Keratinocyte (primary cell): Measurements from ENCODE around the gene OR10X1. TPM values are rescaled to one million over a fixed set of nuclear protein-coding genes. Genes with fewer than 3 reads are reported as not detected.

ENCODE experiments used
- DNase-seq: peaks from one replicate; pipeline ENCODE4 v3.0.0-alpha.2; 2011; ENCODE audit warnings: low read depth, missing footprints, low spot score
- FAIRE-seq: peaks from 2 replicates; lab custom pipeline; 2011; peaks lifted over from hg19 to GRCh38; lab: Jason Lieb, UNC
- H2AFZ ChIP-seq: 2 replicates; pipeline ENCODE4 v1.6.0; 2012; ENCODE audit warnings: low read length, control low read depth, inconsistent platforms; ENCODE audit not compliant: control insufficient read depth
- H3K27ac ChIP-seq: 2 replicates; pipeline ENCODE4 v1.5.1; 2011; ENCODE audit warnings: low read length; ENCODE audit not compliant: control insufficient read depth, insufficient read depth
- H3K27me3 ChIP-seq: 3 replicates; pipeline ENCODE4 v1.6.0; 2011; ENCODE audit warnings: low read length; ENCODE audit not compliant: control insufficient read depth, insufficient read depth; ENCODE audit errors: extremely low read depth
- H3K36me3 ChIP-seq, 2 experiments: 2 replicates in 1 of 2; 3 replicates in 1 of 2; pipeline ENCODE4 v1.5.1; 2011; ENCODE audit warnings: low read length in 2 of 2, mild to moderate bottlenecking in 1 of 2; ENCODE audit not compliant: control insufficient read depth in 2 of 2, insufficient read depth in 2 of 2; ENCODE audit errors: extremely low read depth in 1 of 2
- H3K4me1 ChIP-seq: 3 replicates; pipeline ENCODE4 v1.5.1; 2011; ENCODE audit warnings: low read length; ENCODE audit not compliant: control insufficient read depth, insufficient read depth; ENCODE audit errors: extremely low read depth
- H3K4me2 ChIP-seq: 3 replicates; pipeline ENCODE4 v1.6.0; 2011; ENCODE audit warnings: low read depth, low read length; ENCODE audit not compliant: control insufficient read depth, insufficient read depth; ENCODE audit errors: extremely low read depth
- H3K4me3 ChIP-seq, 3 experiments: fragments of 200-600 bp in 1 of 3; sonication (generic) in 1 of 3; 2 replicates in 2 of 3; 3 replicates in 1 of 3; pipeline ENCODE4 v1.5.1; 2011 to 2016; ENCODE audit warnings: low read length in 3 of 3, mild to moderate bottlenecking in 3 of 3, control low read depth in 2 of 3, inconsistent platforms in 1 of 3, low read depth in 1 of 3, mixed read lengths in 1 of 3, mixed run types in 1 of 3, moderate library complexity in 1 of 3; ENCODE audit not compliant: control insufficient read depth in 2 of 3, insufficient read depth in 2 of 3; ENCODE audit errors: extremely low read depth in 1 of 3
- H3K79me2 ChIP-seq: 2 replicates; pipeline ENCODE4 v1.6.0; 2012; ENCODE audit warnings: low read length; ENCODE audit not compliant: control insufficient read depth, insufficient read depth
- H3K9ac ChIP-seq: 3 replicates; pipeline ENCODE4 v1.6.0; 2011; ENCODE audit warnings: low read length; ENCODE audit not compliant: control insufficient read depth, insufficient read depth; ENCODE audit errors: extremely low read depth
- H3K9me1 ChIP-seq: 3 replicates; pipeline ENCODE4 v1.6.0; 2011; ENCODE audit warnings: low read length; ENCODE audit not compliant: control insufficient read depth, insufficient read depth; ENCODE audit errors: extremely low read depth
- H3K9me3 ChIP-seq: 2 replicates; pipeline ENCODE4 v1.5.1; 2012; ENCODE audit warnings: low read depth, low read length; ENCODE audit not compliant: control insufficient read depth
- H4K20me1 ChIP-seq: 3 replicates; pipeline ENCODE4 v1.6.0; 2011; ENCODE audit warnings: low read length; ENCODE audit not compliant: control insufficient read depth, insufficient read depth; ENCODE audit errors: extremely low read depth
- EZH2 ChIP-seq: IDR thresholded peaks from one replicate; pipeline ENCODE4 v1.6.1; 2012; ENCODE audit warnings: inconsistent platforms, mild to moderate bottlenecking, low read length, moderate library complexity
- dilution Hi-C: fragments of 300-500 bp; cut with MboI; formaldehyde crosslinking; loops from one replicate; pipeline ENCODE4 v1.7.0; 2020; ENCODE audit warnings: low sequenced_read_pairs; ENCODE audit not compliant: extremely low pct_ligation_motif_present
- polyA minus RNA-seq, 3 experiments: library from RNA; depleted of rRNA, polyadenylated mRNA; stranded (reverse); fragments of >200 nt; gene quantifications; 1 replicate in 1 of 3; 2 replicates in 1 of 3; 3 replicates in 1 of 3; pipeline ENCODE4 v1.2.3, GENCODE V29; 2011
- polyA plus RNA-seq, 5 experiments: library from polyadenylated mRNA; depleted of rRNA in 3 of 5; stranded (reverse) in 3 of 5; stranded (forward) in 1 of 5; unstranded in 1 of 5; fragments of >200 nt; gene quantifications; 1 replicate in 1 of 5; 2 replicates in 3 of 5; 3 replicates in 1 of 5; pipeline versions ENCODE4 v1.2.1 to v1.2.3, GENCODE V29; 2011 to 2012; ENCODE audit warnings: missing spikeins in 2 of 5, low read depth in 1 of 5, low replicate concordance in 1 of 5
- TF ChIP-seq, protein P1 (sequence below), 3 experiments: IDR thresholded peaks in 1 of 3; conservative IDR thresholded peaks in 1 of 3; optimal IDR thresholded peaks in 1 of 3; 2 replicates in 2 of 3; 3 replicates in 1 of 3; pipeline versions ENCODE3 to v1.5.1; 2011; ENCODE audit warnings: low read length in 3 of 3, mild to moderate bottlenecking in 3 of 3, moderate library complexity in 2 of 3, control low read depth in 1 of 3, inconsistent platforms in 1 of 3; ENCODE audit not compliant: insufficient read depth in 2 of 3; ENCODE audit errors: extremely low read depth in 1 of 3

Gene OR10X1, protein sequence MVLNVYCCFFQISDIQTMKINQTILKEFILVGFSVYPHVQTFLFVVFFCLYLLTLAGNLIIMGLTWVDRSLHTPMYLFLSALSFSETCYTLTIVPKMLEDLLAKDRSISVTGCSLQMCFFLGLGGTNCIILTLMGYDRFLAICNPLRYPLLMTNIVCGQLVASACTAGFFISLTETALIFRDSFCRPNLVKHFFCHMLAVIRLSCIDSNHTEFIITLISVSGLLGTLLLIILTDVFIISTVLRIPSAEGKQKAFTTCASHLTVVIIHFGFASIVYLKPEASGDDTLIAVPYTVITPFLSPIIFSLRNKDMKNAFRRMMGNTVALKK
- not detected in 3 replicates for polyA plus RNA-seq
- polyA plus RNA-seq (2011; ENCODE audit: low read depth), result not detected
- not detected in 2 replicates for polyA plus RNA-seq (2011; cell fraction: cytosol; rRNA removed)
- polyA plus RNA-seq (2011; cell fraction: nucleus; rRNA removed), result not detected in 2 replicates
- polyA plus RNA-seq (2012; ENCODE audit: low replicate concordance), result not detected in 2 replicates
- not detected in 3 replicates for polyA minus RNA-seq
- polyA minus RNA-seq (2011; cell fraction: cytosol; rRNA and poly(A)+ RNA removed), result not detected
- not detected in 2 replicates for polyA minus RNA-seq (2011; cell fraction: nucleus; rRNA and poly(A)+ RNA removed)

DNA sequence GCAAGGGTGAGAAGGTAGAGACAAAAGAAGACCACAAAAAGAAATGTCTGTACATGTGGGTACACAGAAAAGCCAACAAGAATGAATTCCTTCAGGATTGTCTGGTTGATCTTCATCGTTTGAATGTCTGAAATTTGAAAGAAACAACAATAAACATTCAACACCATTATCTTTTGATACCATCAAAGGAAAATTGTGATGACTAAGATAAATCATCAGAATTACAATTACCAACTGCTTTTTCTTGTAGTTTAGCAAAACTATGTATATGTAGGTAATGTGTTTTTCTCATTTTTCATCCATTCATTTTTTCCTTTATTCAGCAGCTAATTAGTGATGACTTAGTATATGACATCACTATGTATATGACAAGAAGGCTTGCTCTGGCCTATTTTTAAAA lies at the start of gene OR10X1:
Gene OR10X1, minus strand, starts transcription at position 167 of the 400 bp plus-strand sequence. Its CDS starts 0 bp downstream, at position 167.
- dilution Hi-C loops, result no loop called here
- no peak within 1 kb of the TSS for H3K9ac ChIP-seq
- no peak within 1 kb of the TSS for H3K4me2 ChIP-seq
- H2AFZ ChIP-seq, result no peak within 1 kb of the TSS
- H3K9me3 ChIP-seq, result no peaks in the 10 kb centered on the region
- no peaks in the 10 kb centered on the region for H3K27me3 ChIP-seq
- no peaks in the 10 kb centered on the region for H3K9me1 ChIP-seq
- H3K79me2 ChIP-seq, result no peaks in the 10 kb centered on the region
- DNase-seq, result no peak
- TF ChIP-seq, protein P1, sequence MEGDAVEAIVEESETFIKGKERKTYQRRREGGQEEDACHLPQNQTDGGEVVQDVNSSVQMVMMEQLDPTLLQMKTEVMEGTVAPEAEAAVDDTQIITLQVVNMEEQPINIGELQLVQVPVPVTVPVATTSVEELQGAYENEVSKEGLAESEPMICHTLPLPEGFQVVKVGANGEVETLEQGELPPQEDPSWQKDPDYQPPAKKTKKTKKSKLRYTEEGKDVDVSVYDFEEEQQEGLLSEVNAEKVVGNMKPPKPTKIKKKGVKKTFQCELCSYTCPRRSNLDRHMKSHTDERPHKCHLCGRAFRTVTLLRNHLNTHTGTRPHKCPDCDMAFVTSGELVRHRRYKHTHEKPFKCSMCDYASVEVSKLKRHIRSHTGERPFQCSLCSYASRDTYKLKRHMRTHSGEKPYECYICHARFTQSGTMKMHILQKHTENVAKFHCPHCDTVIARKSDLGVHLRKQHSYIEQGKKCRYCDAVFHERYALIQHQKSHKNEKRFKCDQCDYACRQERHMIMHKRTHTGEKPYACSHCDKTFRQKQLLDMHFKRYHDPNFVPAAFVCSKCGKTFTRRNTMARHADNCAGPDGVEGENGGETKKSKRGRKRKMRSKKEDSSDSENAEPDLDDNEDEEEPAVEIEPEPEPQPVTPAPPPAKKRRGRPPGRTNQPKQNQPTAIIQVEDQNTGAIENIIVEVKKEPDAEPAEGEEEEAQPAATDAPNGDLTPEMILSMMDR (optimal IDR thresholded peaks at IDR 0.05 in 1 of 3, IDR thresholded peaks at IDR 0.05 in 1 of 3, conservative IDR thresholded peaks at IDR 0.05 in 1 of 3; ENCODE audit: extremely low read depth in 1 of 3, insufficient read depth in 2 of 3, low read length in 3 of 3), result no peak
- no peak for TF ChIP-seq EZH2
- no peaks in the 10 kb centered on the region for H3K4me1 ChIP-seq
- FAIRE-seq, result no peak
- no peak within 1 kb of the TSS for H3K4me3 ChIP-seq
- no peak within 1 kb of the TSS for H3K27ac ChIP-seq
- no peaks in the 10 kb centered on the region for H3K36me3 ChIP-seq
- H4K20me1 ChIP-seq, result no peaks in the 10 kb centered on the region

DNA sequence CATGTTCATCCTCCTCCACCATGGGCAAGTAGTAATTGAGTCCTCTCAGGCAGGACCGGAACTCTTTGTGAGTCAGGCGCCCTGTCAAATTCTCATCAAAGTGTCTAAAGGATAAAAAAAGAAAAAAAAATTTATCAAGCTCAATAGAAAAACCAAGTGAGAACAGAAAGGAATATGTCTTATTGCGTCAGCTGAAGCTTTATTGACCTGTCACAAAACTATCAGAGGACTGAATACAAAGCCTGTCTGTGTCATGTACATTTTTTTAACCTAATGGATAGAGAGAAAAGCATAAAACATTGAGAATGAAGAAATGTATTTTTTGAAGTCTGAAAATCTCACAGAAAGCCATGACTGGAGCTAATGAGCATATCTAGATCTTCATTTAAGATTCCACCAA lies 34.1 kb upstream of the OR10X1 start:
- Histone ChIP-seq H3K9me1 (no peaks in the 10 kb centered on the region), H3K9ac (no peak overlapping the region), H3K79me2 (no peaks in the 10 kb centered on the region), H3K36me3 (no peaks in the 10 kb centered on the region), H3K4me1 (no peaks in the 10 kb centered on the region), H2AFZ (no peak overlapping the region), H3K4me3 (no peak overlapping the region), H3K9me3 (no peaks in the 10 kb centered on the region), H4K20me1 (no peaks in the 10 kb centered on the region), H3K27me3 (no peaks in the 10 kb centered on the region), H3K27ac (no peak overlapping the region), H3K4me2 (no peak overlapping the region)
- TF ChIP-seq, protein P1 (optimal IDR thresholded peaks at IDR 0.05 in 1 of 3, IDR thresholded peaks at IDR 0.05 in 1 of 3, conservative IDR thresholded peaks at IDR 0.05 in 1 of 3; ENCODE audit: extremely low read depth in 1 of 3, insufficient read depth in 2 of 3, low read length in 3 of 3), result no peak
- TF ChIP-seq EZH2, result no peak
- no peak for DNase-seq
- dilution Hi-C loops, result no loop called here
- FAIRE-seq, result no peak
